HCT116 (cell line): ENCODE data around the gene NDUFA11. TPM values are rescaled to one million over a fixed set of nuclear protein-coding genes. Genes with fewer than 3 reads are reported as not detected.

Experiments
- ATAC-seq: fragments of 200-7000 bp; cut with Tn5 transposase; 2 replicates; pipeline ENCODE4 v1.9.1; 2020; ENCODE audit warnings: mild to moderate bottlenecking, moderate library complexity
- BruUV-seq: library from RNA; stranded (reverse); fragments of 400-500 nt; replicated peaks from 2 replicates; lab custom pipeline; 2021; lab: Mats Ljungman, UMichigan
- CTCF ChIA-PET: fragments of 300-600 bp; sonication (Branson Sonifier 250); formaldehyde crosslinking; loops from one replicate; lab custom pipeline; 2021; ENCODE audit warnings: antibody characterized with exemption; lab: Charles Lee
- POLR2A ChIA-PET: fragments of 300-600, 350-600 bp; sonication (Branson Sonifier 250); formaldehyde crosslinking; loops from one replicate; lab custom pipeline; 2021; ENCODE audit warnings: antibody characterized with exemption; lab: Charles Lee
- RAD21 ChIA-PET, 2 experiments: fragments of 300-600 bp; sonication (Branson Sonifier 250); formaldehyde crosslinking; loops; one replicate each; lab custom pipeline; 2023; ENCODE audit warnings: low total read pairs in 2 of 2; ENCODE audit not compliant: uncharacterized antibody in 2 of 2, unreplicated experiment in 2 of 2, low non-redundant PET in 1 of 2; lab: Charles Lee
- DNase-seq: peaks from one replicate; pipeline ENCODE4 v3.0.0-alpha.2; 2010; ENCODE audit warnings: low read depth, low spot score
- H2AFZ ChIP-seq: fragments of 200-600 bp; shearing (Covaris generic), sonication (generic); 2 replicates; pipeline ENCODE4 v1.6.1; 2017; ENCODE audit warnings: low read depth, mixed run types, mixed read lengths, antibody characterized with exemption, low read length; ENCODE audit not compliant: poor library complexity, severe bottlenecking
- H3K27ac ChIP-seq: 2 replicates; pipeline ENCODE4 v1.5.1; 2012; ENCODE audit warnings: low read depth, low read length
- H3K27me3 ChIP-seq: fragments of 200-600 bp; sonication (generic); 2 replicates; pipeline ENCODE4 v1.6.1; 2016; ENCODE audit warnings: mixed run types, low read length, mixed read lengths; ENCODE audit not compliant: insufficient read depth
- H3K36me3 ChIP-seq, 2 experiments: fragments of 200-500 bp in 1 of 2; fragments of 200-600 bp in 1 of 2; sonication (Bioruptor generic) in 1 of 2; sonication (generic) in 1 of 2; 2 replicates each; pipeline versions ENCODE4 v1.5.1 to v1.6.1; 2014 to 2016; ENCODE audit warnings: low read length in 2 of 2, inconsistent platforms in 1 of 2, mixed read lengths in 1 of 2, mixed run types in 1 of 2; ENCODE audit not compliant: insufficient read depth in 2 of 2, control insufficient read depth in 1 of 2
- H3K4me1 ChIP-seq, 2 experiments: fragments of 200-600 bp in 1 of 2; sonication (generic) in 1 of 2; 2 replicates each; pipeline versions ENCODE4 v1.5.1 to v1.6.1; 2012 to 2017; ENCODE audit warnings: low read length in 2 of 2, inconsistent platforms in 1 of 2, mild to moderate bottlenecking in 1 of 2, mixed read lengths in 1 of 2, mixed run types in 1 of 2, moderate library complexity in 1 of 2; ENCODE audit not compliant: insufficient read depth in 2 of 2, control insufficient read depth in 1 of 2
- H3K4me2 ChIP-seq: fragments of 200-600 bp; sonication (generic); 2 replicates; pipeline ENCODE4 v1.6.1; 2017; ENCODE audit warnings: mixed run types, low read length, mixed read lengths
- H3K4me3 ChIP-seq, 2 experiments: fragments of 200-600 bp in 1 of 2; sonication (generic) in 1 of 2; replicated peaks in 1 of 2; 2 replicates each; pipeline ENCODE4 v1.5.1; 2011 to 2016; ENCODE audit warnings: low read length in 2 of 2, control low read depth in 1 of 2, low read depth in 1 of 2, mild to moderate bottlenecking in 1 of 2, mixed read lengths in 1 of 2, mixed run types in 1 of 2
- H3K79me2 ChIP-seq: fragments of 200-600 bp; sonication (generic); 2 replicates; pipeline ENCODE4 v1.6.1; 2017; ENCODE audit warnings: mild to moderate bottlenecking, mixed run types, low read length, moderate library complexity, mixed read lengths; ENCODE audit not compliant: insufficient read depth
- H3K9ac ChIP-seq: fragments of 200-600 bp; sonication (generic); 2 replicates; pipeline ENCODE4 v1.6.1; 2016; ENCODE audit warnings: low read length, mixed read lengths
- H3K9me2 ChIP-seq: fragments of 200-600 bp; sonication (generic), shearing (Covaris generic); 2 replicates; pipeline ENCODE4 v1.6.1; 2017; ENCODE audit warnings: mixed run types, mild to moderate bottlenecking, moderate library complexity; ENCODE audit not compliant: insufficient read depth
- H3K9me3 ChIP-seq, 2 experiments: fragments of 200-500 bp in 1 of 2; fragments of 200-600 bp in 1 of 2; sonication (Bioruptor generic) in 1 of 2; sonication (generic) in 1 of 2; 2 replicates each; pipeline ENCODE4 v1.6.1; 2014 to 2017; ENCODE audit warnings: low read length in 2 of 2, mixed read lengths in 2 of 2, inconsistent platforms in 1 of 2, low read depth in 1 of 2, mild to moderate bottlenecking in 1 of 2, mixed run types in 1 of 2, moderate library complexity in 1 of 2; ENCODE audit not compliant: control insufficient read depth in 1 of 2, insufficient read depth in 1 of 2
- H4K20me1 ChIP-seq: fragments of 200-600 bp; sonication (generic), shearing (Covaris generic); 2 replicates; pipeline ENCODE4 v1.6.1; 2017; ENCODE audit warnings: mixed run types, mild to moderate bottlenecking, moderate library complexity; ENCODE audit not compliant: insufficient read depth
- CBX3 ChIP-seq: IDR thresholded peaks from 2 replicates; pipeline ENCODE4 v1.6.1; 2012; ENCODE audit warnings: low read depth
- ELF1 ChIP-seq: IDR thresholded peaks from 2 replicates; pipeline ENCODE4 v1.6.1; 2012; ENCODE audit warnings: low read depth, borderline replicate concordance
- EZH2phosphoT487 ChIP-seq: fragments of 200-600 bp; IDR thresholded peaks from 2 replicates; pipeline ENCODE4 v1.6.1; 2018; ENCODE audit warnings: antibody characterized with exemption, borderline replicate concordance
- JUND ChIP-seq: IDR thresholded peaks from 2 replicates; pipeline ENCODE4 v1.6.1; 2012
- MAX ChIP-seq: IDR thresholded peaks from 2 replicates; pipeline ENCODE4 v1.6.1; 2012
- POLR2AphosphoS5 ChIP-seq: IDR thresholded peaks from 2 replicates; pipeline ENCODE4 v1.6.1; 2011; ENCODE audit warnings: mild to moderate bottlenecking, low read depth, low read length, moderate library complexity
- SIN3A ChIP-seq: IDR thresholded peaks from 2 replicates; pipeline ENCODE4 v1.6.1; 2012; ENCODE audit warnings: low read depth
- ZNF274 ChIP-seq: fragments of 200-500 bp; sonication (Bioruptor generic); IDR thresholded peaks from 2 replicates; pipeline ENCODE4 v1.6.1; 2014; ENCODE audit warnings: mild to moderate bottlenecking, low read depth, low read length, inconsistent platforms
- intact Hi-C: fragments of 100-400 bp; cut with micrococcal nuclease; formaldehyde crosslinking; loops from 2 replicates; pipeline ENCODE4 v1.10.0; 2022
- total RNA-seq: library from RNA; stranded (reverse); gene quantifications from one replicate; pipeline ENCODE4 v1.2.1, GENCODE V29; 2021; ENCODE audit not compliant: unreplicated experiment
- TF ChIP-seq, protein P1 (sequence below): IDR thresholded peaks from 2 replicates; pipeline ENCODE4 v1.6.1; 2011; ENCODE audit warnings: mild to moderate bottlenecking, low read length, moderate library complexity; ENCODE audit not compliant: insufficient replicate concordance; ENCODE audit errors: extremely low read depth

NDUFA11 gene
- total RNA-seq, 1 experiment from 2014 or later = 311 TPM

DNA sequence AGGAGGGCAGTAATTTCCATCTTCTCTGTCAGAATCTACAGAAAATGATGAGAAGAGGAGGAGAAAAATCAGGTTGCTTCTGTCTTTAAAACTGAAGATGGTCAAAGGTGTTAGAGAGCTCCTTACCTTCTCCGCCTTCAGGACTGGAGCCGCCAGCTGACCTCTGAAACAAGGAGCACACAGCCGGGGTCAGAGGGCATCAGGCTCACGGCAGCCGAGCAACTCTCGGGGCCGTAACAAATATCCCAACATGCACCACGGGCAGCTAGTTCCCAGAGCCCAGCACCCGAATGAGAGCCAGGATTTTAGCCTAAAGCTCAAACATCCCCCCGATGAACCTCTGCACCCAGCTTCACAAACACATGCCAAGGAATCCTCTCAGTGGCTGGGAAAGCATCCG lies 38.1 kb upstream of the NDUFA11 start:
- Histone ChIP-seq H3K27me3 (no peaks in the 10 kb centered on the region), H3K79me2 (peaks cover 61% of the 10 kb centered on the region), H2AFZ (no peak overlapping the region), H3K4me2 (no peak overlapping the region), H3K27ac (no peak overlapping the region), H3K4me3 (no peak overlapping the region), H3K4me1 (no peaks in the 10 kb centered on the region), H3K36me3 (peaks cover 7 to 8% of the 10 kb centered on the region in 2 experiments; a peak in 3 of 4 replicates), H3K9ac (no peak overlapping the region), H4K20me1 (peaks cover 5% of the 10 kb centered on the region; the same call in 1 of the 2 replicates), H3K9me2 (no peaks in the 10 kb centered on the region), H3K9me3 (no peaks in the 10 kb centered on the region)
- intact Hi-C loops = no loop called here
- no peak for TF ChIP-seq EZH2phosphoT487
- TF ChIP-seq SIN3A = no peak
- no peak for TF ChIP-seq ELF1
- no peak for TF ChIP-seq CBX3
- no peak for TF ChIP-seq POLR2AphosphoS5
- TF ChIP-seq MAX = no peak
- no peak for TF ChIP-seq JUND
- TF ChIP-seq ZNF274 = no peak
- TF ChIP-seq, protein P1, sequence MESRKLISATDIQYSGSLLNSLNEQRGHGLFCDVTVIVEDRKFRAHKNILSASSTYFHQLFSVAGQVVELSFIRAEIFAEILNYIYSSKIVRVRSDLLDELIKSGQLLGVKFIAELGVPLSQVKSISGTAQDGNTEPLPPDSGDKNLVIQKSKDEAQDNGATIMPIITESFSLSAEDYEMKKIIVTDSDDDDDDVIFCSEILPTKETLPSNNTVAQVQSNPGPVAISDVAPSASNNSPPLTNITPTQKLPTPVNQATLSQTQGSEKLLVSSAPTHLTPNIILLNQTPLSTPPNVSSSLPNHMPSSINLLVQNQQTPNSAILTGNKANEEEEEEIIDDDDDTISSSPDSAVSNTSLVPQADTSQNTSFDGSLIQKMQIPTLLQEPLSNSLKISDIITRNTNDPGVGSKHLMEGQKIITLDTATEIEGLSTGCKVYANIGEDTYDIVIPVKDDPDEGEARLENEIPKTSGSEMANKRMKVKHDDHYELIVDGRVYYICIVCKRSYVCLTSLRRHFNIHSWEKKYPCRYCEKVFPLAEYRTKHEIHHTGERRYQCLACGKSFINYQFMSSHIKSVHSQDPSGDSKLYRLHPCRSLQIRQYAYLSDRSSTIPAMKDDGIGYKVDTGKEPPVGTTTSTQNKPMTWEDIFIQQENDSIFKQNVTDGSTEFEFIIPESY = no peak
- POLR2A ChIA-PET = no interaction called here
- no TSS peak for BruUV-seq
- no peak for ATAC-seq
- CTCF ChIA-PET = no interaction called here
- RAD21 ChIA-PET = no interaction called here
- no peak for DNase-seq
